GM21723 (cell line): ENCODE results near the gene CYBB.
A peak's percentile ranks its signal among the peaks of the same experiment; 100 is the strongest.

Experiments
- ATAC-seq: cut with Tn5 transposase; IDR thresholded peaks from one replicate; pipeline ENCODE4 v1.9.1; 2021; ENCODE audit warnings: mild to moderate bottlenecking, moderate library complexity; ENCODE audit not compliant: unreplicated experiment

Gene CYBB

DNA sequence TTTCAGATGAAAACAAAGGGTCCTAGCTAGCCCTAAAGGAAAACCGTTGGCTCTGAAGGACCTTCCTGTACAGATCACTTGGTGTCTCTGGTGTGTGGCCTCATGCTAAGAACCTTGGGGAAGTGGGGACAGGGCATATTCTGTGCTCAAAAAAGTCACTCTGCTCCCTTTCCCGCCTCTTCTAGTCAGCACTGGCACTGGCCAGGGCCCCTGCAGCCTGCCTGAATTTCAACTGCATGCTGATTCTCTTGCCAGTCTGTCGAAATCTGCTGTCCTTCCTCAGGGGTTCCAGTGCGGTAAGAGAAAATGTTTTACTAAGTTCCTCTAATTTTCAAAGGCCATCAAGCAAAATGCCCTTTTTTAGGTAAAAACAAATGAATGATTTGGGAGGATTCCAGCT lies 3.4 kb downstream of the CYBB start:
- ATAC-seq = no peak

GRCh38 chrX:37785569-37785968 lies 5.7 kb downstream of the CYBB start:
- no peak for ATAC-seq

DNA sequence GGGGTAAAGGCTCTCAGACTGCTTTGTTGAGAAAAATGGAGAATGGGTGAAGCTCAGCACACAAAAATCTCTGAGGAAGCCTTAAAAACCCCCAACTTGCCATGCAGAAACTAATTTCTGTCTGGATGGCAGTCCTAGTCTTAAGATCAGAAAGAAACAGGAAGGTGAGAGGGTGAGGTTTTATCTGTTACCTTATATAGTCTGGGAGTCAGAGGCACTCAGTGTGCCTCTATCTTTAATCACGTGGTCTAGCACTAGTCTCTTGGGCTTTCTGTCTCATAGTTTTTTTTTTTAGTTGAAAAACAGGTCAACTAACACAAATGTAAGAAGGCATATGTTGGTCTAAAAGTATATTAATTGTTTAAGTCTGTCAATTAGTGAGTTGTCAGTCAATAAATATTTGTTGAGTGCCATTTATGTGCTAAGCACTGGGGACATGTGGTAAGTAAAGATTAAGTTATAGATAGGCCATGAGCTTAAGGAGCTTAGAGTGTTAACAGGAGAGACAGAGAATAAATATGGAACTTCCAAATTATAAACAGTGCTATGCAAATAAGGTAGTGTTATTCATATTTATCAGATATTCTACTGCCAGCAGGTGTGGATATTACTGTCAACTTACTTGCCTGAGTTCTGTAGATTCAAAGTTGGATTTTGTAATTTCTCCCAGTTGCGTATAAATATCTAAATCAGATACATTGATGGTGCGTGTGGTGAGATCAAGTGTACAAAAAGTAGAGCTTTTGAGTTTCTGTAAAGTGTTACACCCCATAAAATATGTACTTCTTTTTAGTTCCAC lies 7.0 kb downstream of the CYBB start:
- peak; percentile 76 for ATAC-seq

GRCh38 chrX:37787423-37787869 lies 7.6 kb downstream of the CYBB start:
- peak; percentile 59 for ATAC-seq

- no peak for ATAC-seq
Measured at GRCh38 chrX:37796310-37796709, 16.5 kb downstream of the CYBB start.

DNA sequence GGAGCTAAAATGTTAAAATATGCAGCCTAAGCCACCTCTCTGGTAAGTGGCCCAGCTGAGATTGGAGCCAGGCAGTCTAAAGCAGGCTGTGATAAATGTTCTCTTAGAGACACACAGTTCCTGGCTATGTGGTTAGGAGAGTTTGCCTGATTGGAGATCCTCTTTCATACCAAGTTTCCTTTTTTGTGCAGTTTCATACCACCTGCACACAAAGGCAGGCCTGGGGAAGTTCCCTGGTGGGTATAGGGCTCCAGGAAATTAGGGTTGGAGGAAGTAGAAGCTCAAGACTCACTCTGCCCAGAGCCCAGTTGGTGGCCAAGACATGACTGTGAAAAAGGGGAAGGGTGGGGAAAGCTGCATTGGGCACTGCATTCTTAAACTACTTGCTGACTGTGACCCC lies 16.9 kb downstream of the CYBB start:
- peak; percentile 65 for ATAC-seq

GRCh38 chrX:37799936-37800335 lies 20.1 kb downstream of the CYBB start:
- no peak for ATAC-seq

DNA sequence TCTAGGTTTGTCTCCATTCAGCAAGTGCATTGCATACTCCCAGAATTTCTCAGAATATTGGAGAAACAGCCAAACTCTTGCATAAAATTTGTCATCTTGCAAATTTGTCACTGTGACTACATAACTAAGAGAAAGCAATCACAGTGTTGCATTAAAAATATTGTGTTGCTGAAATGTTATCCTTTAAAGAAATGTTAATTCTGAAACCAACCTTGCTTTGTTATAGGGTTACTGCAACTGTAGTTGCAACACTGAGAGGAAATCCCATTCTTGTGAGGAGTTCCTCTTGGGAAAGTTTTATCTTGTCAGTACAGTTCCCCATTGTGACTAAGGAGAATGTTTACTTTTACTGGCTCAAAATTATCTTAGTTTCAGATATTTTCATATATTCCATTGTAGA lies 20.9 kb downstream of the CYBB start:
- no peak for ATAC-seq

GRCh38 chrX:37802028-37802427 lies 22.2 kb downstream of the CYBB start:
- no peak for ATAC-seq

- no peak for ATAC-seq
Measured at GRCh38 chrX:37803057-37803456, 23.2 kb downstream of the CYBB start.

DNA sequence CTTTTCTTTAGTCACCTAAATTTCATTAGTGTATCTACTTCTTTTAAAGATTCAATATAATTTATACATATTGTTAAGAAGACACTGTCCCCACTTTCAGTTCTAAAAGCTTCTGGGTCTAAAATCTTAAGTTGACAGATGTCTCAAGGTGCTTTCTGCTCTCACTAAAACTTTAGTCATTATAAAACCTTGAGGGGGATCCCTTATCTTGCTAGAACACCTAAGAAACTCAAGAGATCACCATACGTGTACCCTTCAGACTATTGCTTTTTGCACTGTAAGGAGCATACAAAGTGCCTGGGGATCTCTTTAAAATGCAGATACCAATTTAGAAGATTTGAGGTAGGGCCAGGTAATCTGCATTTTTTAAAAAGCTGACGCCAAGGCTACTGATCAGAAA lies 30.1 kb downstream of the CYBB start:
- no peak for ATAC-seq

DNA sequence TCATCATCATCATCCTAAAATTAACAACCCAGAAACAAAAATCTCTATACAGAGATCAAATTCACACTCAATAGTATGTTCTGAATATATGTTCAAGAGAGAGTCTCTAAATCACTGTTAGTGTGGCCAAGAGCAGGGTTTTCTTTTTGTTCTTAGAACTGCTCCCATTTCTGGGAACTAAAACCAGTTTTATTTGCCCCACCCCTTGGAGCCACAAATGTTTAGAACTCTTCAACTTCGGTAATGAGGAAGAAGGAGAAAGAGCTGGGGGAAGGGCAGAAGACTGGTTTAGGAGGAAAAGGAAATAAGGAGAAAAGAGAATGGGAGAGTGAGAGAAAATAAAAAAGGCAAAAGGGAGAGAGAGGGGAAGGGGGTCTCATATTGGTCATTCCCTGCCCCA lies 32.3 kb downstream of the CYBB start:
- ATAC-seq = no peak

DNA sequence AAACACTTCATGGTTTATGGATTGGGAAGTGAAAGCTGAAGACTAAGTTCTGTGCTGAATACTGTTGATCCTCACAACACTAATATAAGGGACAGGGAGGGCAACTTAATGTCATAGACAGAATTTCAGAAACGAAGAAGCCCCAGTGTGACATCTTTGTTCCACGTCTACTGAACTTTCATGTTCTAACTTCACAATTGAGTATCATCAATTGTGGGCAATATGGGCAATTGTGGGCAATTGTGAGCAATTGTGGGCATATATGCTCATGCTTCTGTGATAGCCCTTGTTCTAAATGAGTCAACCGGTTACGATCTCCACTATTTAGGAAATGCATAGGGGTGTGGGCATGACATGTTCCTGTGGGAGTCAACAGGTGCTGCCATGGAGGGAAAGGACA lies 33.7 kb downstream of the CYBB start:
- no peak for ATAC-seq

DNA sequence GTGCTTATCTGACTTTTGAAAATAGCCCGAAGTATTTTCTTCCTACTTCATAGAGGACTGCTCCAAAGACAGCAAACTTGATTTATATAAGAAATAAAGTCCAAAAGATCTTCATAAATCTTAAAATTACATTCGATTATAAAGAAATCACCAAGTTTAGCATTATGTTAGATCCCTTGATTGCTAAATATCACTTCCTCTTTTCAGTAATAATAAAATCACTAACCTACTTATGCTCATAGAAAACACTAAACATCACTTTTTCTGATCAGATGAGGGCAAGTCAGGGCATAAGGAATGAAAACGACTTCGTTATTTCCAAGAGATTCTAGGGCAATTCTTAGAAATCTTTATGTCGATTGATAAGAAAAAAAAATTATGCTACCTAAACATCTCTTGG lies 35.5 kb downstream of the CYBB start:
- ATAC-seq = no peak

DNA sequence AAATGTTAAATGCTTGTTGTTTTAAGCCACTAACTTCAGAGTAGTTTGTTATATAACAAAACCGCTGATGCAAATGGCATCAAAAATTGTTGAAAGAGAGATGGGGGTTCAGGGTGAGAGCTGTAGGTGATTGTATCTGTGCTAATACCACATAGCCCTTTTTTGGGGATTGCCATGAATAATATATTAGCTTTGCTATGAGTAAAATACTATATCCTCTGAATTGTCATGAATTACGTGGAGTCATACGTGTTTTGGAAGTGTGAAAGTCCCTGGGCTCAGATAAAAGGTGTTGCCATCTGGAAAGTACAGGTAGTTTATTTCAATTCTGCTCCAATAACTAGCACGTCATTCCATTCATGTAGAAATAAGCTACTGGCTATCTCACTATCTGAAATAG lies 36.9 kb downstream of the CYBB start:
- ATAC-seq = no peak

GRCh38 chrX:37817176-37817575 lies 37.3 kb downstream of the CYBB start:
- ATAC-seq = no peak

DNA sequence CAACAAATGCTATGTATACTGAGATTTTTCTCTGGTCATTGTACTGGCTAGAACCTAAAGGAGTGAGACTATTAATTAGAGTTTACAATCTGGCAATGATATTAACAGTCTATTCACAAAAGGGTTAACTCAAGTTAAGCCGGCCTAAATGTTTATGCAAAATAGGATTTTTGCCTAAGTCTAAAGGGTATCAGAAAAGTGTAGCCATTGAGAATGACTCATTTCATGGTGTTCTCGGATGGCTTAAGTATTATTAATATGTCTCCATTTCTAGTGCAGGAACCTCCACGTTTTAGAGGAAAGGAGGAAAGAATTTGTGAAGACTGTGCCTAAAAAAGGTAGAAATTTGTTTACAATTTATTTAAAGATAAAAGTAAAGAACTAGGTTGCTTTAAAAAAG lies 37.7 kb downstream of the CYBB start:
- peak; percentile 40 for ATAC-seq

GRCh38 chrX:37818031-37818430 lies 38.2 kb downstream of the CYBB start:
- peak; percentile 42 for ATAC-seq

DNA sequence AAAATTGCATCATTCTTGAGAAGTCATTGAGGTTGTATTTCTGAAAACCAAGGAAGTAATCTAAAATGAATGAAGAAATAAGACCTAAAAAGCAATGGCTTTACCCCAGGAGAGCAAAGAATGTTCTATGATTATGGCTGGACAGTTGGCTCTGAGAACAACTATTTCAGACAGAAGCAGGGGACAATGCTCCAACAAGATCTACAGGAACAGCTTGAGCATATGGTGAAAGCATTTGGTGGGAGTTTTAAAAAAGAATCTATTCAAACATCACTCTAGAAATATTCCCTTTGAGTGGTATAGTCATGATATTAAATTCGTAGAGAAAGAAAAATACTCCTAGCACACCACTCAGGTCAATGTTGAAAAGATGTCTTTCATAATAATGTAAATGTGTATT lies 40.8 kb downstream of the CYBB start:
- no peak for ATAC-seq

GRCh38 chrX:37824491-37825214 lies 44.8 kb downstream of the CYBB start:
- ATAC-seq = no peak

DNA sequence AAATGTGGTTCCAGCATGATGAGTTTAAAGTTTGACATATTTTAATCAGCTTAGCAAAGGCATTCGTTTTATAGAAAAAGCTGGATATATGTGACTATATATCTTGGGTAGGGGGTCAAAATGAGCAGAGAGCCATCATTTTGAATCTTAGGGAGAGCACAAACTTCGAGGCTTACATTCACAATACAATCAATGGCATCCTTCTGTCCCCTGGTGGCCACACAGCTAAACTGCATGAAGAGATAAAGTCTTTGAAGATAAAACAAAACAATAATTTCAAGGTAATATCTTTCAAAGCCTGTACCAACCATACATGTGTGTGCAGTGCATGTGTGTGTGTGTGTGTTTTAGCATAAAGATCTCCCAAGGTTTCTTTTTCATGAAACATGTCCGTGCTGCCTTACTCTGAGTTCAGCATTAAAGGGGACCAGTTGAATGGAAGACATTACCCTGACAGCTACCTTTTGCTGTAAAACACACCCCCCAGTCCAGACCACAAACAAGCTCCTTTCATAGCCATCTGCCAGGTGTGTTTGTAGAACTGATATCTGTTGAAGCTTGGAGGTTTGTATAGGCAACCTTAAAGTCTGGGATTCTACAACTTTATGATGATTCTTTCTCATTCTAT lies 45.5 kb downstream of the CYBB start:
- ATAC-seq = peak; percentile 67

DNA sequence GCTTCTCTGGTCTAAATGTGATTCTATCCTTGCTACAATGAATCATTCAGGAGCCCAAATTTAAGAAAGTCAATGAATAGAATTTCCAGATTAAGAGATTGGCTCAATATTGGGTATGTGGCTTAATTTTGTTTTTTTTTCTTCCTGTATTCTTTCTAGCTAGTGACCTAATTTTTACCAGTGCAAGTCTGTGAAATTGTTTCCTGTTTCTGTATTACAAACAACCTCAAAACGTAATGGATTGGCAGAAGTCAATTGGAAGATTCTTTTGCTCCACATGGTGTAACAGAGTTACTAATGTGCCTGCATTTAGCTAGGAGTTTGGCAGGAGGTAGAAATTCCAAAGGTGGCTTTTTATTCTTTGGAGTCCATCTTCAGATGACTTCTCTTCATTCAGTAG lies 49.9 kb downstream of the CYBB start:
- ATAC-seq = no peak
